Osteoblast (primary cell): ENCODE measurements around the gene KBTBD3. TPM values are rescaled to one million over a fixed set of nuclear protein-coding genes. Genes with fewer than 3 reads are reported as not detected.

Experiments used
- DNase-seq: peaks from one replicate; pipeline ENCODE4 v3.0.0; 2011; ENCODE audit warnings: low spot score, mixed read lengths; ENCODE audit not compliant: insufficient read length; ENCODE audit errors: missing footprints
- H2AFZ ChIP-seq: 2 replicates; pipeline ENCODE4 v1.6.0; 2011; ENCODE audit warnings: mild to moderate bottlenecking, low read length
- H3K27ac ChIP-seq: 2 replicates; pipeline ENCODE4 v1.5.1; 2011; ENCODE audit warnings: mild to moderate bottlenecking, low read depth, low read length, moderate library complexity
- H3K27me3 ChIP-seq: 2 replicates; pipeline ENCODE4 v1.6.0; 2012; ENCODE audit warnings: mild to moderate bottlenecking, control low read depth, inconsistent platforms, low read length, moderate library complexity; ENCODE audit not compliant: insufficient read depth
- H3K36me3 ChIP-seq: 2 replicates; pipeline ENCODE4 v1.5.1; 2011; ENCODE audit warnings: mild to moderate bottlenecking, low read length, control low read depth, moderate library complexity; ENCODE audit not compliant: insufficient read depth
- H3K4me1 ChIP-seq: 2 replicates; pipeline ENCODE4 v1.5.1; 2011; ENCODE audit warnings: mild to moderate bottlenecking, low read length, control low read depth, moderate library complexity; ENCODE audit not compliant: insufficient read depth
- H3K4me2 ChIP-seq: 2 replicates; pipeline ENCODE4 v1.6.0; 2011; ENCODE audit warnings: mild to moderate bottlenecking, low read length; ENCODE audit not compliant: insufficient read depth
- H3K4me3 ChIP-seq: fragments of 200-600 bp; sonication (generic); 3 replicates; pipeline ENCODE4 v1.5.1; 2012; ENCODE audit warnings: mild to moderate bottlenecking, low read length, inconsistent platforms; ENCODE audit not compliant: insufficient read depth
- H3K79me2 ChIP-seq: 2 replicates; pipeline ENCODE4 v1.6.0; 2012; ENCODE audit warnings: mild to moderate bottlenecking, low read length, control low read depth, inconsistent platforms; ENCODE audit not compliant: insufficient read depth
- H3K9me3 ChIP-seq: 2 replicates; pipeline ENCODE4 v1.5.1; 2011; ENCODE audit warnings: low read depth, low read length, control low read depth
- H4K20me1 ChIP-seq: 2 replicates; pipeline ENCODE4 v1.6.0; 2012; ENCODE audit warnings: mild to moderate bottlenecking, low read length, control low read depth; ENCODE audit not compliant: insufficient read depth
- total RNA-seq: library from RNA; depleted of rRNA; stranded (reverse); fragments of >200 nt; gene quantifications from 2 replicates; pipeline ENCODE4 v1.2.3, GENCODE V29; 2012
- TF ChIP-seq, protein P1 (sequence below): IDR thresholded peaks from 2 replicates; pipeline ENCODE4 v1.5.1; 2011; ENCODE audit warnings: mild to moderate bottlenecking, low read depth, low read length, moderate library complexity; ENCODE audit errors: extremely low read depth

The KBTBD3 gene
- total RNA-seq, 1 donor: 4.3 TPM

DNA sequence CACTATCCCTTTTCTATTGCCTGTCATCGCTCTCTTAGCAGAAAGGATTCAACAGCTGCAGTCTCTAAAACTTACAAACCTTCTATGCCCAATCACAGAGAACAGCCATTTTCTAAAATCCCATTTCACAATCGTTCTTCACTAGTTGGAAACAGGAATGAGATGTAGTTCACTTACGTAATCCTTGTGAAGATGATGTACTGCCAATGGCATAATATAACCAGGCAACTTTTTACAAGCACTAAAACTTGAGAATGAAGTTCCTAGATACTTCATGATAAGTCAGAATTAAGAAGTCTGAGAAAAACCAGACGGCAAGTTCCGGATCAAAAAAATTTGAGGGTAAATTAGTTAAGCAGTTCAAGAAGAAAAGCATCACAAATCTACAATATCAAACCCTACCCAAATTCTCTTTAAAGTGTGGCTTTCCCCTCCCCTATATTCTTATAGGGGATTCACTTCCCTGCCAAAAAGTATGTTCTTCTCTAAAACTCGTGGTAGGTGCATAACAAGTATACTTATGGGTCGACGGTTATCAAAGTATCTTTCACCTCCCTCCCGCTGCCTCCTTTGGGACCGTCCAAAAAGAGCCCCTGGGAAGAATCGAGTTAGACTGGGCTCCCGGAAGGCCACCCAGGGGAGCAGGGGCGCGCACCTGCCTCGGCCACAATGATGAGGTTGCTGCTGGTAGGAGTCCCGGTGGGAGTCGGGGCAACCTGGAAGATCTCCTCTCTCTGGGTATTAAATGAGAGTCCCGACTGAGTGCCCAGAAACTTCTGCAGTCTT is 55.8 kb downstream of the KBTBD3 start:
- TF ChIP-seq, protein P1, sequence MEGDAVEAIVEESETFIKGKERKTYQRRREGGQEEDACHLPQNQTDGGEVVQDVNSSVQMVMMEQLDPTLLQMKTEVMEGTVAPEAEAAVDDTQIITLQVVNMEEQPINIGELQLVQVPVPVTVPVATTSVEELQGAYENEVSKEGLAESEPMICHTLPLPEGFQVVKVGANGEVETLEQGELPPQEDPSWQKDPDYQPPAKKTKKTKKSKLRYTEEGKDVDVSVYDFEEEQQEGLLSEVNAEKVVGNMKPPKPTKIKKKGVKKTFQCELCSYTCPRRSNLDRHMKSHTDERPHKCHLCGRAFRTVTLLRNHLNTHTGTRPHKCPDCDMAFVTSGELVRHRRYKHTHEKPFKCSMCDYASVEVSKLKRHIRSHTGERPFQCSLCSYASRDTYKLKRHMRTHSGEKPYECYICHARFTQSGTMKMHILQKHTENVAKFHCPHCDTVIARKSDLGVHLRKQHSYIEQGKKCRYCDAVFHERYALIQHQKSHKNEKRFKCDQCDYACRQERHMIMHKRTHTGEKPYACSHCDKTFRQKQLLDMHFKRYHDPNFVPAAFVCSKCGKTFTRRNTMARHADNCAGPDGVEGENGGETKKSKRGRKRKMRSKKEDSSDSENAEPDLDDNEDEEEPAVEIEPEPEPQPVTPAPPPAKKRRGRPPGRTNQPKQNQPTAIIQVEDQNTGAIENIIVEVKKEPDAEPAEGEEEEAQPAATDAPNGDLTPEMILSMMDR: no peak

DNA sequence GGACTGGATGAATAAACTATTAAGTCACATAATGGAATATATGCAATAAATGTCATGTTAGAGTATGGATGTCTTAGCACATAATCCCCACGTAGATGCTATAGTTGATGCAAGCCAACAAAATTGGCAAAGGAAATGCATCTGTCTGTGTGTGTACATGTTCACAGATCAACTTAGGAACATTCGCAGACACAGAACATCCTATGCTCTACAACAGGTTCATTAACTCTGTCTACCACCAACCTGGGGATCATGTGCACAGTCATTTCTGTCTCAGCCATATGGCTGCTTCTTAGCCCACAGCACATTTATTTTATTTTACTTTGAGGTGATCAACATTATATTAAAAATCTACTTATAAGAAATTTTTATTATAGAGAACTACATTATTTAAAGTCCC is 60.1 kb downstream of the KBTBD3 start:
- TF ChIP-seq, protein P1: no peak
- Histone ChIP-seq H3K4me1 (peaks cover 17% of the 10 kb centered on the region), H3K36me3 (no peaks in the 10 kb centered on the region), H3K4me2 (no peak overlapping the region), H2AFZ (no peak overlapping the region), H4K20me1 (no peaks in the 10 kb centered on the region), H3K27ac (no peak overlapping the region), H3K27me3 (no peaks in the 10 kb centered on the region), H3K4me3 (no peak overlapping the region), H3K79me2 (peaks cover 78% of the 10 kb centered on the region), H3K9me3 (no peaks in the 10 kb centered on the region)
- DNase-seq: no peak

More for the DNA sequence above, 55.8 kb downstream of the KBTBD3 start:
- Histone ChIP-seq H3K27ac (peak overlapping the region; percentile 81), H3K4me2 (peak overlapping the region; percentile 92), H3K27me3 (no peaks in the 10 kb centered on the region), H3K4me3 (peak overlapping the region; percentile 96), H3K9me3 (no peaks in the 10 kb centered on the region), H3K36me3 (no peaks in the 10 kb centered on the region), H3K4me1 (peaks cover 5% of the 10 kb centered on the region), H2AFZ (peak overlapping the region; percentile 96), H4K20me1 (no peaks in the 10 kb centered on the region), H3K79me2 (peaks cover 51% of the 10 kb centered on the region)
- peak; percentile 62 for DNase-seq

DNA sequence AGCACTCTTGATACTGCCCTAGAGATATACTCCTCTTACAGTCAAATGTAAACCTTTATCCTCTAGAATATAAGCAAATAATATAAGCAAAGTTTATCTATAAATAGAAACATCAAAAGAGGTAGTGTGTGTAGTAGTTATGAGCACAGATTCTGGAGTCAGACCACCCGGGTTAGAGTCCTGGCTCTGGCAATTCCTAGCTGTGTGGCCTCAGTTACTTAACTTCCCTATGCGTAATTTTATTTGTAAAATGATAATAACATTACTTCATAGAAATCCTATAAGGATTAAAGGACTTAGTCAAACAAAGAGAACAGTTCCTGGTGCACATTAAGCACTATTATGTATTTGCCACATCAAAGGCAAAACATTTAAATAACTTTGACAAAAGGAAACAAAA is 62.1 kb downstream of the KBTBD3 start:
- TF ChIP-seq, protein P1: no peak
- H3K79me2 ChIP-seq: peaks cover 69% of the 10 kb centered on the region
- peaks cover 23% of the 10 kb centered on the region for H3K4me1 ChIP-seq
- no peak overlapping the region for H3K27ac ChIP-seq
- H3K4me2 ChIP-seq: no peak overlapping the region
- H2AFZ ChIP-seq: no peak overlapping the region
- H4K20me1 ChIP-seq: no peaks in the 10 kb centered on the region
- H3K9me3 ChIP-seq: no peaks in the 10 kb centered on the region
- no peak overlapping the region for H3K4me3 ChIP-seq
- no peak for DNase-seq
- H3K27me3 ChIP-seq: no peaks in the 10 kb centered on the region
- H3K36me3 ChIP-seq: peaks cover 6% of the 10 kb centered on the region

DNA sequence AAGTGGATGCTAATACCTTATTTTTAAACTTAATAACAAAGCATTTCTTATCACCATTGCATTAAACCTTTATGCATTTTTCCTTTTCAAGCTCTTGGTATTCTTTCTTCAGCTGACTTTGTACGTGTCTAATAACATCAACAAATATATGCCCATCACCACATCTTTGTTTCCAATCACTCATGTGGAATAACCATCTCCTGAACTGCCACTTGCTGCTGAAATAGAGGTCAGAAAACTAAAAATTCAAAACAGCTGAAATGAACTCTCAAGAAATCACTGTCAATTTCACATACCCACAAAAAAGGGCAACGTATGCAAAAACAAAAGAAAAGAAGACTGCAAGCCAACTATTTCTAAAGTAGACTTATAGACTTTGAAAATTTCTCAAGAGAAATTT is 62.5 kb downstream of the KBTBD3 start:
- Histone ChIP-seq H3K4me1 (peaks cover 23% of the 10 kb centered on the region), H3K9me3 (no peaks in the 10 kb centered on the region), H3K36me3 (peaks cover 11% of the 10 kb centered on the region), H3K4me2 (no peak overlapping the region), H3K27ac (no peak overlapping the region), H2AFZ (no peak overlapping the region), H3K27me3 (no peaks in the 10 kb centered on the region), H3K79me2 (peaks cover 68% of the 10 kb centered on the region), H4K20me1 (no peaks in the 10 kb centered on the region), H3K4me3 (no peak overlapping the region)
- no peak for DNase-seq
- TF ChIP-seq, protein P1: no peak
